Measurements from ENCODE around the gene COA3. TPM values are rescaled to one million over a fixed set of nuclear protein-coding genes. Genes with fewer than 3 reads are reported as not detected.

The COA3 gene
- total and polyA plus RNA-seq, 12 donors = 55.6 to 231 (median 87.0) TPM

GRCh38 chr17:42846594-42847280 lies 48.2 kb upstream of the COA3 start:
- Histone ChIP-seq H3K9me3 (replicated peaks in 1 of 3) (no peaks in the 10 kb centered on the region), H3K4me3 (no peak overlapping the region), H3K27ac (peak overlapping the region in 2 of 5 donors; percentile 55 to 80), H3K36me3 (replicated peaks in 1 of 2) (peaks cover 0 to 27% of the 10 kb centered on the region in 2 donors), H3K27me3 (no peaks in the 10 kb centered on the region), H3K4me1 (replicated peaks in 1 of 2) (peaks cover 9 to 34% of the 10 kb centered on the region in 2 donors)
- intact Hi-C loops (cut with DNase I) = loop anchor here in 1 of 2 donors (5.0 to 10.0 kb wide), 2 partner anchors 91 to 148 kb away; partner anchors contain the start of gene RPL27
- 53 to 62% (median 58%) methylated on average over 8 to 9 of the region's 9 CpGs for WGBS, 4 donors
- DNase-seq = peak in 6 of 7 donors; percentile 59 to 79 (median 69)
- TF ChIP-seq CTCF (IDR thresholded peaks at IDR 0.05) = no peak
- no peak for TF ChIP-seq POLR2A (IDR thresholded peaks at IDR 0.05)

DNA sequence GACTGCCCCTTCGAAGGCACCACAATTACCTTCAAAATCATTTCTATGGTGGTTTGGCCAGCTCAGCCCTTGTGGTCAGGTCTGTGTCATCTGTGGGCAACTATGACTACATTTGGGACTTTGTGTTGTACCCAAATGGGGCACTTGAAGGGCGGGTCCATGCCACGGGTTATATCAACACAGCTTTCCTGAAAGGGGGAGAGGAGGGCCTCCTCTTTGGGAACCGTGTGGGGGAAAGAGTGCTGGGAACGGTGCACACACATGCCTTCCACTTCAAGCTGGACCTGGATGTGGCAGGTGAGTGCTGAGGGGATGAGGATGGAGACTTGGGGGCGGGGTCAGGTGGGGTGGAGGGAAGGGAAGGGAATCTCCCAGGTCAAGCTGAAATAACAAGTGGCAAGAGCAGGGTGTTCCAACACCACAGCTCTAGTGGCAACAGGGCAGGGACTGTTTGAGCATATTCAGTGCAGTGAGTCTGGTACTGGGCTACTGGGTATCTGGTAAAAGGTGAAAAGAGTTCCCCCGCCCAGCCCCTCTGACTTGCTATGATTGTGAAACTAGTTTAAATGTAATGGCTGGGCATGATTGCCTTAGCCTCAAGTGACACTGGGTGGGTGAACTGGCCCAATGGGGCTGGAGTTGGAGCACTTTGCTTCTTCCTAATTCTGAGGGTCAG lies 47.6 kb upstream of the COA3 start:
- peak in 2 of 7 donors; percentile 19 to 49 for DNase-seq
- Histone ChIP-seq H3K36me3 (replicated peaks in 1 of 2) (peaks cover 0 to 34% of the 10 kb centered on the region in 2 donors), H3K27ac (peak overlapping the region in 2 of 5 donors; percentile 55 to 80), H3K9me3 (replicated peaks in 1 of 3) (no peaks in the 10 kb centered on the region), H3K4me3 (no peak overlapping the region), H3K4me1 (replicated peaks in 1 of 2) (peaks cover 9 to 34% of the 10 kb centered on the region in 2 donors), H3K27me3 (no peaks in the 10 kb centered on the region)
- TF ChIP-seq POLR2A (IDR thresholded peaks at IDR 0.05) = no peak
- TF ChIP-seq CTCF (IDR thresholded peaks at IDR 0.05) = no peak
- intact Hi-C loops (cut with DNase I) = loop anchor here in 1 of 2 donors (5.0 to 10.0 kb wide), 2 partner anchors 91 to 149 kb away; partner anchors contain the start of gene RPL27
- WGBS, 4 donors = 77 to 82% (median 78%) methylated on average over 6 to 7 of the region's 7 CpGs

DNA sequence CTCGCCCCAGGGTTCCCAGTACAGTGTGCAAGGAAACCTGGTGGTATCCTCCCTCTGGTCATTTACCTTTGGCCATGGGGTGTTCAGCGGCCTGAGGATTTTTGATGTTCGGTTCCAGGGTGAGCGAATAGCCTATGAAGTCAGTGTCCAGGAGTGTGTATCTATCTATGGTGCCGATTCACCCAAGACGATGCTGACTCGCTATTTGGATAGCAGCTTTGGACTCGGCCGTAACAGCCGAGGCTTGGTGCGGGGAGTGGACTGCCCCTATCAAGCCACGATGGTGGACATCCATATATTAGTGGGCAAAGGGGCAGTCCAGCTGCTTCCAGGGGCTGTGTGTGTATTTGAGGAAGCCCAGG lies 47.0 kb upstream of the COA3 start:
- peak overlapping the region in 1 of 5 donors; percentile 80 for H3K27ac ChIP-seq
- H3K9me3 ChIP-seq (replicated peaks in 1 of 3) = no peaks in the 10 kb centered on the region
- H3K4me3 ChIP-seq = no peak overlapping the region
- DNase-seq = peak in 2 of 7 donors; percentile 13 to 44
- WGBS, 4 donors = 88 to 95% (median 90%) methylated on average over 4 to 12 of the region's 12 CpGs
- H3K36me3 ChIP-seq (replicated peaks in 1 of 2) = peaks cover 0 to 39% of the 10 kb centered on the region in 2 donors
- H3K27me3 ChIP-seq = no peaks in the 10 kb centered on the region
- no peak for TF ChIP-seq POLR2A (IDR thresholded peaks at IDR 0.05)
- peaks cover 5 to 30% of the 10 kb centered on the region in 2 donors for H3K4me1 ChIP-seq (replicated peaks in 1 of 2)
- intact Hi-C loops (cut with DNase I) = loop anchor here in 1 of 2 donors (5.0 to 10.0 kb wide), 2 partner anchors 92 to 149 kb away; partner anchors contain the start of gene RPL27

DNA sequence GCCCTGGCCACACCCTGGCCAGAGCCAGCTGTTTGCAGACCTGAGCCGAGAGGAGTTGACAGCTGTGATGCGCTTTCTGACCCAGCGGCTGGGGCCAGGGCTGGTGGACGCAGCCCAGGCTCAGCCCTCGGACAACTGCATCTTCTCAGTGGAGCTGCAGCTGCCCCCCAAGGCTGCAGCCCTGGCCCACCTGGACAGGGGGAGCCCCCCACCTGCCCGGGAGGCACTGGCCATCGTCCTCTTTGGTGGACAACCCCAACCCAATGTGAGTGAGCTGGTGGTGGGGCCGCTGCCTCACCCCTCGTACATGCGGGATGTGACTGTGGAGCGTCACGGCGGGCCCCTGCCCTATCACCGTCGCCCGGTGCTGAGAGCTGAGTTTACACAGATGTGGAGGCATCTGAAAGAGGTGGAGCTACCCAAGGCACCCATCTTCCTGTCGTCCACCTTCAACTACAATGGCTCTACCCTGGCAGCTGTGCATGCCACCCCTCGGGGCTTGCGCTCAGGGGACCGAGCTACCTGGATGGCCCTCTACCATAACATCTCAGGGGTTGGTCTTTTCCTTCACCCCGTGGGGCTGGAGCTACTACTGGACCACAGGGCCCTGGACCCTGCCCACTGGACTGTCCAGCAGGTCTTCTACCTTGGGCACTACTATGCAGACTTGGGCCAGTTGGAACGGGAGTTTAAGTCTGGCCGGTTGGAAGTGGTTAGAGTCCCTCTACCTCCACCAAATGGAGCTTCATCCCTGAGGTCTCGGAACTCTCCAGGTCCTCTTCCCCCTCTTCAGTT lies 46.5 kb upstream of the COA3 start:
- WGBS, 4 donors = 90 to 94% (median 92%) methylated on average over 4 to 24 of the region's 24 CpGs
- Histone ChIP-seq H3K27ac (peak overlapping the region in 1 of 5 donors; percentile 80), H3K36me3 (replicated peaks in 1 of 2) (peaks cover 0 to 45% of the 10 kb centered on the region in 2 donors), H3K9me3 (replicated peaks in 1 of 3) (no peaks in the 10 kb centered on the region), H3K27me3 (no peaks in the 10 kb centered on the region), H3K4me1 (replicated peaks in 1 of 2) (peaks cover 0 to 27% of the 10 kb centered on the region in 2 donors), H3K4me3 (no peak overlapping the region)
- intact Hi-C loops (cut with DNase I) = loop anchor here (5.0 to 10.0 kb wide), 2 partner anchors 92 to 150 kb away; partner anchors contain the start of gene RPL27 (in 1 of the 2)
- peak in 1 of 7 donors; percentile 51 for DNase-seq
- TF ChIP-seq CTCF (IDR thresholded peaks at IDR 0.05) = no peak
- TF ChIP-seq POLR2A (IDR thresholded peaks at IDR 0.05) = no peak

Data from adrenal gland (tissue), 12 donors.